SK-N-SH (cell line): ENCODE results near the gene LIAS. TPM values are rescaled to one million over a fixed set of nuclear protein-coding genes. Genes with fewer than 3 reads are reported as not detected.

Experiments
- CTCF ChIA-PET: fragments of 300-600, 350-600 bp; formaldehyde crosslinking; extraction: SDS; loops from one replicate; lab custom pipeline; 2021; lab: Yijun Ruan, JAX
- POLR2A ChIA-PET: fragments of 350-600 bp; sonication (Branson Sonifier 250); formaldehyde crosslinking; extraction: SDS; loops from one replicate; lab custom pipeline; 2020; ENCODE audit warnings: antibody characterized with exemption, inconsistent platforms; lab: Yijun Ruan, JAX
- DNase-seq: peaks from one replicate; pipeline ENCODE4 v3.0.0; 2012
- H2AFZ ChIP-seq: fragments of 200-600 bp; sonication (generic); 2 replicates; pipeline ENCODE4 v1.8.1; 2016; ENCODE audit warnings: antibody characterized with exemption, mild to moderate bottlenecking, low read depth
- H3F3A ChIP-seq: fragments of 200-600 bp; sonication (generic); replicated peaks from 2 replicates; pipeline ENCODE3; 2016; ENCODE audit warnings: antibody characterized with exemption, mild to moderate bottlenecking; ENCODE audit not compliant: insufficient read depth
- H3K27ac ChIP-seq, 2 experiments: fragments of 200-500 bp in 1 of 2; fragments of 200-600 bp in 1 of 2; sonication (Bioruptor generic) in 1 of 2; sonication (generic), shearing (Covaris generic) in 1 of 2; 2 replicates each; pipeline versions ENCODE4 v1.5.1 to v1.6.1; 2014 to 2016; ENCODE audit warnings: low read depth in 2 of 2, inconsistent platforms in 1 of 2, low read length in 1 of 2, mild to moderate bottlenecking in 1 of 2, mixed read lengths in 1 of 2
- H3K27me3 ChIP-seq: fragments of 200-600 bp; sonication (generic), shearing (Covaris generic); 2 replicates; pipeline ENCODE4 v1.6.1; 2016; ENCODE audit warnings: mixed run types; ENCODE audit not compliant: insufficient read depth
- H3K36me3 ChIP-seq, 2 experiments: fragments of 200-500 bp in 1 of 2; fragments of 200-600 bp in 1 of 2; sonication (Bioruptor generic) in 1 of 2; sonication (generic) in 1 of 2; replicated peaks in 1 of 2; 2 replicates each; pipeline versions ENCODE3 to v1.5.1; 2014 to 2016; ENCODE audit warnings: low read length in 1 of 2, mild to moderate bottlenecking in 1 of 2; ENCODE audit not compliant: insufficient read depth in 2 of 2, control insufficient read depth in 1 of 2
- H3K4me1 ChIP-seq, 2 experiments: fragments of 200-500 bp in 1 of 2; fragments of 200-600 bp in 1 of 2; sonication (Bioruptor generic) in 1 of 2; sonication (generic), shearing (Covaris generic) in 1 of 2; 2 replicates each; pipeline versions ENCODE4 v1.5.1 to v1.6.1; 2014 to 2016; ENCODE audit warnings: low read depth in 1 of 2, low read length in 1 of 2, mixed run types in 1 of 2; ENCODE audit not compliant: insufficient read depth in 2 of 2, control insufficient read depth in 1 of 2
- H3K4me2 ChIP-seq: fragments of 200-600 bp; sonication (generic), shearing (Covaris generic); 2 replicates; pipeline ENCODE4 v1.6.1; 2017; ENCODE audit warnings: mixed run types
- H3K4me3 ChIP-seq, 2 experiments: fragments of 200-500 bp in 1 of 2; fragments of 200-600 bp in 1 of 2; sonication (Bioruptor generic) in 1 of 2; sonication (generic), shearing (Covaris generic) in 1 of 2; 2 replicates each; pipeline versions ENCODE4 v1.5.1 to v1.8.1; 2014 to 2016; ENCODE audit warnings: low read depth in 2 of 2, inconsistent platforms in 1 of 2, low read length in 1 of 2, mild to moderate bottlenecking in 1 of 2, mixed read lengths in 1 of 2, moderate library complexity in 1 of 2
- H3K79me2 ChIP-seq: fragments of 200-600 bp; sonication (generic); 2 replicates; pipeline ENCODE4 v1.8.1; 2017; ENCODE audit warnings: mild to moderate bottlenecking; ENCODE audit not compliant: insufficient read depth
- H3K9ac ChIP-seq: fragments of 200-600 bp; sonication (generic); 2 replicates; pipeline ENCODE4 v1.6.1; 2017; ENCODE audit warnings: mixed run types
- H3K9me2 ChIP-seq: fragments of 200-600 bp; sonication (generic); 2 replicates; pipeline ENCODE4 v1.6.1; 2017; ENCODE audit warnings: mixed run types
- H3K9me3 ChIP-seq: fragments of 200-600 bp; sonication (generic); 2 replicates; pipeline ENCODE4 v1.6.1; 2017; ENCODE audit warnings: mixed run types, mild to moderate bottlenecking, moderate library complexity
- H4K20me1 ChIP-seq: fragments of 200-600 bp; sonication (generic); 2 replicates; pipeline ENCODE4 v1.6.1; 2017; ENCODE audit warnings: mild to moderate bottlenecking, mixed run types; ENCODE audit not compliant: insufficient read depth
- EP300 ChIP-seq, 2 experiments: IDR thresholded peaks; 2 replicates each; pipeline versions ENCODE4 v1.4.0 to v1.6.1; 2012; ENCODE audit warnings: borderline replicate concordance in 1 of 2, low read depth in 1 of 2, low read length in 1 of 2
- EZH2phosphoT487 ChIP-seq: fragments of 200-600 bp; sonication (generic); IDR thresholded peaks from 2 replicates; pipeline ENCODE4 v1.6.1; 2017; ENCODE audit warnings: low read depth, mixed run types, mild to moderate bottlenecking, antibody characterized with exemption, moderate library complexity, borderline replicate concordance
- FOXM1 ChIP-seq: IDR thresholded peaks from 2 replicates; pipeline ENCODE4 v1.4.0; 2012; ENCODE audit warnings: low read depth, mild to moderate bottlenecking
- GATA2 ChIP-seq: sonication (generic); formaldehyde crosslinking; IDR thresholded peaks from 2 replicates; pipeline ENCODE4 v1.5.0; 2020; ENCODE audit warnings: mild to moderate bottlenecking, missing genetic modification reagents
- NRF1 ChIP-seq: IDR thresholded peaks from 2 replicates; pipeline ENCODE4 v1.6.1; 2012; ENCODE audit warnings: low read depth, mild to moderate bottlenecking, low read length
- POLR2AphosphoS5 ChIP-seq: IDR thresholded peaks from 2 replicates; pipeline ENCODE4 v1.6.1; 2012; ENCODE audit warnings: low read depth, low read length
- RCOR1 ChIP-seq: fragments of 150-350 bp; IDR thresholded peaks from 2 replicates; pipeline ENCODE4 v1.6.1; 2017; ENCODE audit warnings: antibody characterized with exemption, low read length
- RFX5 ChIP-seq: IDR thresholded peaks from 2 replicates; pipeline ENCODE4 v1.6.1; 2012; ENCODE audit warnings: mild to moderate bottlenecking, improper control_type of control experiment, low read length
- RXRA ChIP-seq: IDR thresholded peaks from 2 replicates; pipeline ENCODE4 v1.4.0; 2012; ENCODE audit warnings: low read depth, mild to moderate bottlenecking, borderline replicate concordance
- TCF12 ChIP-seq: IDR thresholded peaks from 2 replicates; pipeline ENCODE4 v1.4.0; 2012
- TEAD4 ChIP-seq: IDR thresholded peaks from 2 replicates; pipeline ENCODE4 v1.4.0; 2012; ENCODE audit warnings: mild to moderate bottlenecking, borderline replicate concordance; ENCODE audit not compliant: insufficient read depth
- WGBS: methylation state at CpG from one replicate; pipeline ENCODE4 v1.1.6; 2017; ENCODE audit warnings: low lambda C conversion rate; 5-methylcytosine and 5-hydroxymethylcytosine counted together
- polyA plus RNA-seq, 3 experiments: library from polyadenylated mRNA; depleted of rRNA; stranded (reverse); fragments of >200 nt; gene quantifications; 2 replicates each; pipeline ENCODE4 v1.2.3, GENCODE V29; 2012
- TF ChIP-seq, protein P1 (sequence below): IDR thresholded peaks from 2 replicates; pipeline ENCODE4 v1.4.0; 2012; ENCODE audit warnings: low read depth, borderline replicate concordance
- TF ChIP-seq, protein P2 (sequence below): IDR thresholded peaks from 2 replicates; pipeline ENCODE4 v1.4.0; 2012; ENCODE audit warnings: low read depth, borderline replicate concordance
- TF ChIP-seq, protein P3 (sequence below): IDR thresholded peaks from 2 replicates; pipeline ENCODE4 v1.4.0; 2012; ENCODE audit warnings: low read depth
- TF ChIP-seq, protein P4 (sequence below): fragments of 150-350 bp; IDR thresholded peaks from 2 replicates; pipeline ENCODE4 v1.6.1; 2016; ENCODE audit warnings: mild to moderate bottlenecking, low read depth, low read length
- TF ChIP-seq, protein P5 (sequence below): IDR thresholded peaks from 2 replicates; pipeline ENCODE4 v1.6.1; 2012; ENCODE audit warnings: mild to moderate bottlenecking, low read depth, low read length, moderate library complexity

Gene LIAS
- polyA plus RNA-seq, 1 of the 3 experiments (the other 2 are of a cell fraction), result 9.2 TPM

DNA sequence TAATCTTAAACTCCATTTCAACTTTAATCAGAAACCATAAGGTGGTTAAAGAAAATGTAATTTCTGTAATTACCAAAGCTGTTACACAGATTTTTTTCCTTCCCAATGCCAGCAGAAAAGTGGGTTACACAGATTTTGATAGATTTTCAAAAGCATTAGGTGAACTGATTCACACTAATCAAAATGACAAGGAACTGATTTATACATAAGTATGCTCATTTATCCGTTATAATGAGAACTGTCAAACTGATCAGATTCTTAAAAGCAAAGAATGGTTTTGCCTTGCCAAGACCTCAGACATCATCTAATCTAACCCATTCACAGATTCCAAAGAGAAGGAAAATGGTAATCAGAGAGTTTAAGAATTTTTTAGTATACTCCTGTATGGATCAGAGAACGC lies 63.2 kb downstream of the LIAS start (continued):
- TF ChIP-seq, protein P1, sequence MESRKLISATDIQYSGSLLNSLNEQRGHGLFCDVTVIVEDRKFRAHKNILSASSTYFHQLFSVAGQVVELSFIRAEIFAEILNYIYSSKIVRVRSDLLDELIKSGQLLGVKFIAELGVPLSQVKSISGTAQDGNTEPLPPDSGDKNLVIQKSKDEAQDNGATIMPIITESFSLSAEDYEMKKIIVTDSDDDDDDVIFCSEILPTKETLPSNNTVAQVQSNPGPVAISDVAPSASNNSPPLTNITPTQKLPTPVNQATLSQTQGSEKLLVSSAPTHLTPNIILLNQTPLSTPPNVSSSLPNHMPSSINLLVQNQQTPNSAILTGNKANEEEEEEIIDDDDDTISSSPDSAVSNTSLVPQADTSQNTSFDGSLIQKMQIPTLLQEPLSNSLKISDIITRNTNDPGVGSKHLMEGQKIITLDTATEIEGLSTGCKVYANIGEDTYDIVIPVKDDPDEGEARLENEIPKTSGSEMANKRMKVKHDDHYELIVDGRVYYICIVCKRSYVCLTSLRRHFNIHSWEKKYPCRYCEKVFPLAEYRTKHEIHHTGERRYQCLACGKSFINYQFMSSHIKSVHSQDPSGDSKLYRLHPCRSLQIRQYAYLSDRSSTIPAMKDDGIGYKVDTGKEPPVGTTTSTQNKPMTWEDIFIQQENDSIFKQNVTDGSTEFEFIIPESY, result no peak
- TF ChIP-seq, protein P2, sequence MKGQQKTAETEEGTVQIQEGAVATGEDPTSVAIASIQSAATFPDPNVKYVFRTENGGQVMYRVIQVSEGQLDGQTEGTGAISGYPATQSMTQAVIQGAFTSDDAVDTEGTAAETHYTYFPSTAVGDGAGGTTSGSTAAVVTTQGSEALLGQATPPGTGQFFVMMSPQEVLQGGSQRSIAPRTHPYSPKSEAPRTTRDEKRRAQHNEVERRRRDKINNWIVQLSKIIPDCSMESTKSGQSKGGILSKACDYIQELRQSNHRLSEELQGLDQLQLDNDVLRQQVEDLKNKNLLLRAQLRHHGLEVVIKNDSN, result no peak
- TF ChIP-seq EZH2phosphoT487, result no peak
- TF ChIP-seq RXRA, result 0 out of 2 replicates have a peak, but pooled peaks have one; percentile 16
- TF ChIP-seq POLR2AphosphoS5, result no peak
- TF ChIP-seq, protein P3, sequence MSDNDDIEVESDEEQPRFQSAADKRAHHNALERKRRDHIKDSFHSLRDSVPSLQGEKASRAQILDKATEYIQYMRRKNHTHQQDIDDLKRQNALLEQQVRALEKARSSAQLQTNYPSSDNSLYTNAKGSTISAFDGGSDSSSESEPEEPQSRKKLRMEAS, result no peak
- TF ChIP-seq, protein P4, sequence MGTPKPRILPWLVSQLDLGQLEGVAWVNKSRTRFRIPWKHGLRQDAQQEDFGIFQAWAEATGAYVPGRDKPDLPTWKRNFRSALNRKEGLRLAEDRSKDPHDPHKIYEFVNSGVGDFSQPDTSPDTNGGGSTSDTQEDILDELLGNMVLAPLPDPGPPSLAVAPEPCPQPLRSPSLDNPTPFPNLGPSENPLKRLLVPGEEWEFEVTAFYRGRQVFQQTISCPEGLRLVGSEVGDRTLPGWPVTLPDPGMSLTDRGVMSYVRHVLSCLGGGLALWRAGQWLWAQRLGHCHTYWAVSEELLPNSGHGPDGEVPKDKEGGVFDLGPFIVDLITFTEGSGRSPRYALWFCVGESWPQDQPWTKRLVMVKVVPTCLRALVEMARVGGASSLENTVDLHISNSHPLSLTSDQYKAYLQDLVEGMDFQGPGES, result no peak
- no peak for TF ChIP-seq GATA2 (CRISPR knock-in tag)
- TF ChIP-seq RFX5, result no peak
- no peak for TF ChIP-seq FOXM1

DNA sequence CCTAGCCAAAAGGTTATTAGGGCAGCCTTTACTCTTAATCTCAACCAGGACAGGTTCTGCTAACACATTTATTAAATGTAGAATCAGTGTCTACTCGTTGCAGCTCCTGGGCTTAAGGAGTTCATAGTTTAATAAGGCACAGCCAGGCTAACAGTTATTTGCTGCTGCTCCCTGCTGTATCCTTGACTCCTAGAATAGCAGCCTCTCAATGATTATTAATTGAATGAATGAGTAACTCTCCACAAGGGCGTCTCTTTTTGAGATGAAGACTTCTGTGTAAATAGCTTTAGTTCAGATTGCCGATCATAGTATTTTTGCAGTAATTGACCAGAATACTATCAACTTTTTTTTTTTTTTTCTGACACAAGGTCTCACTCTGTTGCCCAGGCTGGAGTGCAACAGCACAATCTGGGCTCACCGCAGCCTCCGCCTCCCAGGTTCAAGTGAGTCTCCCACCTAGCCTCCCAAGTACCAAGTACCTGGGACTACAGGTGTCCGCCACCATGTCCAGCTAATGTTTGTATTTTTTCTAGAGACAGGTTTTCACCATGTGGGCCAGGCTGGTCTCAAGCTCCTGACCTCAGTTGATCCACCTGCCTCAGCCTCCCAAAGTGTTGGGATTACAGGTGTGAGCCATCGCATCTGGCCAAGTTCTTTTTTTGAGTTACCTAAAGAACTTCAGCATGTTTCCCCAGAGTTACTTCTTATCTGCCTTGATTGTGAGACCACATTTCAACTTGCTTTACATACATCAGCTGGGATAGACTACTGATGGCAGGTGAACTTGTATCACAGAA lies 65.5 kb downstream of the LIAS start:
- H2AFZ ChIP-seq, result no peak overlapping the region
- H3K4me3 ChIP-seq, result peak overlapping the region in 1 of 2 experiments; percentile 89; a peak in 1 of 4 replicates
- CTCF ChIA-PET, result interaction anchor here (0.9 to 1.4 kb wide), 2 partner anchors 55 to 453 kb away, joined by 3 to 4 read pairs; no protein-coding TSS in a partner anchor
- no peak overlapping the region for H3K9ac ChIP-seq
- POLR2A ChIA-PET, result interaction anchor here (0.6 to 1.0 kb wide), 2 partner anchors 12 to 113 kb away, joined by 3 read pairs; no protein-coding TSS in a partner anchor
- peaks cover 33% of the 10 kb centered on the region for H3F3A ChIP-seq
- no peaks in the 10 kb centered on the region for H3K9me2 ChIP-seq
- DNase-seq, result no peak
- peaks cover 83% of the 10 kb centered on the region for H3K79me2 ChIP-seq
- peak overlapping the region in 1 of 2 experiments; percentile 98; a peak in 2 of 4 replicates for H3K27ac ChIP-seq
- WGBS, result 77% methylated on average over 7 of the region's 7 CpGs
- H3K4me2 ChIP-seq, result peak overlapping the region; percentile 84
- peaks cover 0 to 20% of the 10 kb centered on the region in 2 experiments for H3K36me3 ChIP-seq
- no peaks in the 10 kb centered on the region for H3K9me3 ChIP-seq
- peaks cover 5 to 16% of the 10 kb centered on the region in 2 experiments; a peak in 3 of 4 replicates for H3K4me1 ChIP-seq
- H3K27me3 ChIP-seq, result no peaks in the 10 kb centered on the region
- H4K20me1 ChIP-seq, result peaks cover 3% of the 10 kb centered on the region; the same call in 1 of the 2 replicates
- TF ChIP-seq RXRA (no peak), TEAD4 (no peak), POLR2AphosphoS5 (no peak), NRF1 (no peak), EP300 (IDR thresholded peaks at IDR 0.05; ENCODE audit: borderline replicate concordance in 1 of 2, low read depth in 1 of 2, low read length in 1 of 2) (no peak), RCOR1 (no peak), TCF12 (no peak)
- TF ChIP-seq, protein P4, result no peak
- TF ChIP-seq, protein P5, sequence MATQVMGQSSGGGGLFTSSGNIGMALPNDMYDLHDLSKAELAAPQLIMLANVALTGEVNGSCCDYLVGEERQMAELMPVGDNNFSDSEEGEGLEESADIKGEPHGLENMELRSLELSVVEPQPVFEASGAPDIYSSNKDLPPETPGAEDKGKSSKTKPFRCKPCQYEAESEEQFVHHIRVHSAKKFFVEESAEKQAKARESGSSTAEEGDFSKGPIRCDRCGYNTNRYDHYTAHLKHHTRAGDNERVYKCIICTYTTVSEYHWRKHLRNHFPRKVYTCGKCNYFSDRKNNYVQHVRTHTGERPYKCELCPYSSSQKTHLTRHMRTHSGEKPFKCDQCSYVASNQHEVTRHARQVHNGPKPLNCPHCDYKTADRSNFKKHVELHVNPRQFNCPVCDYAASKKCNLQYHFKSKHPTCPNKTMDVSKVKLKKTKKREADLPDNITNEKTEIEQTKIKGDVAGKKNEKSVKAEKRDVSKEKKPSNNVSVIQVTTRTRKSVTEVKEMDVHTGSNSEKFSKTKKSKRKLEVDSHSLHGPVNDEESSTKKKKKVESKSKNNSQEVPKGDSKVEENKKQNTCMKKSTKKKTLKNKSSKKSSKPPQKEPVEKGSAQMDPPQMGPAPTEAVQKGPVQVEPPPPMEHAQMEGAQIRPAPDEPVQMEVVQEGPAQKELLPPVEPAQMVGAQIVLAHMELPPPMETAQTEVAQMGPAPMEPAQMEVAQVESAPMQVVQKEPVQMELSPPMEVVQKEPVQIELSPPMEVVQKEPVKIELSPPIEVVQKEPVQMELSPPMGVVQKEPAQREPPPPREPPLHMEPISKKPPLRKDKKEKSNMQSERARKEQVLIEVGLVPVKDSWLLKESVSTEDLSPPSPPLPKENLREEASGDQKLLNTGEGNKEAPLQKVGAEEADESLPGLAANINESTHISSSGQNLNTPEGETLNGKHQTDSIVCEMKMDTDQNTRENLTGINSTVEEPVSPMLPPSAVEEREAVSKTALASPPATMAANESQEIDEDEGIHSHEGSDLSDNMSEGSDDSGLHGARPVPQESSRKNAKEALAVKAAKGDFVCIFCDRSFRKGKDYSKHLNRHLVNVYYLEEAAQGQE, result no peak
- TF ChIP-seq, protein P1, result no peak
